ENCODE results near the gene RNASE13. TPM values are rescaled to one million over a fixed set of nuclear protein-coding genes. Genes with fewer than 3 reads are reported as not detected.

Gene RNASE13
- total RNA-seq, 1 donor from 2014 or later = not detected

- DNase-seq (ENCODE audit: low read depth, low spot score) = no peak
Measured at GRCh38 chr14:21066882-21067502, 32.4 kb upstream of the RNASE13 start.

GRCh38 chr14:21063479-21063878, 28.9 kb upstream of the RNASE13 start:
- no peak for DNase-seq (ENCODE audit: low read depth, low spot score)

- no peak for DNase-seq (ENCODE audit: low read depth, low spot score)
Measured at GRCh38 chr14:21061347-21061668, 26.7 kb upstream of the RNASE13 start.

GRCh38 chr14:21060614-21061346, 26.2 kb upstream of the RNASE13 start:
- DNase-seq (ENCODE audit: low read depth, low spot score) = no peak

GRCh38 chr14:21059842-21060613, 25.4 kb upstream of the RNASE13 start:
- no peak for DNase-seq (ENCODE audit: low read depth, low spot score)

GRCh38 chr14:21058903-21059302, 24.3 kb upstream of the RNASE13 start:
- DNase-seq (ENCODE audit: low read depth, low spot score) = no peak

- no peak for DNase-seq (ENCODE audit: low read depth, low spot score)
Measured at GRCh38 chr14:21057803-21058675, 23.4 kb upstream of the RNASE13 start, which contains the start of gene RNASE8. RNASE8 (plus strand) TSS chr14:21057822; CDS start chr14:21057893, 71 bp downstream.

- no peak for DNase-seq (ENCODE audit: low read depth, low spot score)
Measured at GRCh38 chr14:21056520-21057163, 22.0 kb upstream of the RNASE13 start.

GRCh38 chr14:21055432-21056117, 21.0 kb upstream of the RNASE13 start:
- DNase-seq (ENCODE audit: low read depth, low spot score) = no peak

- DNase-seq (ENCODE audit: low read depth, low spot score) = no peak
Measured at GRCh38 chr14:21054768-21055145, 20.1 kb upstream of the RNASE13 start.

GRCh38 chr14:21054123-21054767, 19.6 kb upstream of the RNASE13 start:
- no peak for DNase-seq (ENCODE audit: low read depth, low spot score)

GRCh38 chr14:21053184-21054122, 18.8 kb upstream of the RNASE13 start:
- DNase-seq (ENCODE audit: low read depth, low spot score) = no peak

- no peak for DNase-seq (ENCODE audit: low read depth, low spot score)
Measured at GRCh38 chr14:21050597-21050996, 16.0 kb upstream of the RNASE13 start.

- DNase-seq (ENCODE audit: low read depth, low spot score) = no peak
Measured at GRCh38 chr14:21049271-21049673, 14.7 kb upstream of the RNASE13 start.

- DNase-seq (ENCODE audit: low read depth, low spot score) = no peak
Measured at GRCh38 chr14:21048638-21049037, 14.0 kb upstream of the RNASE13 start.

- no peak for DNase-seq (ENCODE audit: low read depth, low spot score)
Measured at GRCh38 chr14:21047378-21047781, 12.8 kb upstream of the RNASE13 start.

- DNase-seq (ENCODE audit: low read depth, low spot score) = no peak
Measured at GRCh38 chr14:21043974-21044618, 9.5 kb upstream of the RNASE13 start.

GRCh38 chr14:21043387-21043973, 8.9 kb upstream of the RNASE13 start:
- DNase-seq (ENCODE audit: low read depth, low spot score) = no peak

Data from pulmonary artery endothelial cell (primary cell).